VCaP (cell line): ENCODE measurements around the gene IFIT5.

Experiments used
- H3K27ac ChIP-seq: fragments of 450-650 bp; 2 replicates; pipeline ENCODE4 v1.5.1; 2017
- CTCF ChIP-seq: fragments of 450-650 bp; conservative IDR thresholded peaks from 2 replicates; pipeline ENCODE4 v1.5.1; 2017; ENCODE audit warnings: mild to moderate bottlenecking, moderate library complexity

Gene IFIT5

GRCh38 chr10:89413398-89413912 lies 913 bp upstream of the IFIT5 start:
- H3K27ac ChIP-seq, result peak overlapping the region; percentile 92
- TF ChIP-seq CTCF, result no peak

DNA sequence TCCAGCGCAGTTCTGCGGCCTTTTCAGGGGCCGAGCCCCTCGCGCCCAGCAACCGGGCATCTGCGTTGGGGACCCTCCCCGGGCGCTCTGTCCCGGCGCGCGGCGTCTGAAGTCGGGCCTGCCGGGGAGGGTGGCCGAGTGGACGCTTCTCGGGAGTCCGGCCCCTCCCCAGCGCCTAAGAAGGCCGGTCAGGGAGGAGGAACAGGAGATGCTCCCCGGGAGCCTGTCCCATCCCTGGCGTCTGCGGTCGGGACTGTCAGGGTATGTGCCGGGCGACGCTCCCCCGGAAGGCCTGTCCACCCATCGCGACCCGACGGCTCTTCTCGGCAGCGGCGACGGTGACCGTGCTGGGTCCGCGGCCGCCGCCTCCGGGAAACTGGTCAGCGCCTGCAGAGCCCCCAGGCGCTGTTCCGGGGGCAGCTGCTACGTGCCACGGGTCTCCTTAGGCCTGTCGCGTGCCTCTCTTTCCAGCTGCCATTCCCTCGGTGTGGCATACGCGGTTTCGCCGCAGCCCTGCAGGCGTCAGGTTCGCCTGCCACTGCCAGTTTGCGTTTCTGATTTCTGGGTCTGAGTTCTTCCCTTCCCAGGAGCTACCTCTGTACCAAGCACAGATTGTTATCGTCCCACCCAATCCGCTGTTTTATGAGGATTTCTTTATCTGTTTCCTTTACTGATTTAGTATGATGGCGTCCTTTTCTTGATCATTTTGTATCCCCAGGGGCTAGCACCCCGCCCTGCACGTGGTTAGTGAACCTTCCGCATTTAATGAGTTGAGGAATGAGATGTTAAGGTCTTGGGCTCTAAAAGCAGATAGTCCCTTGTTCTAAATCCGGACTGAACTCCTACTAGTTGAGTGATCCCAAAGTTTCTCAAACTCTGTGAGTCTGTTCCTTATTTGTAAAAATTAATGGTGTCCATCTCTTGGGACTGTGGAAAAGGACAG lies 782 bp downstream of the IFIT5 start:
- H3K27ac ChIP-seq, result peak overlapping the region; percentile 92
- TF ChIP-seq CTCF, result no peak

DNA sequence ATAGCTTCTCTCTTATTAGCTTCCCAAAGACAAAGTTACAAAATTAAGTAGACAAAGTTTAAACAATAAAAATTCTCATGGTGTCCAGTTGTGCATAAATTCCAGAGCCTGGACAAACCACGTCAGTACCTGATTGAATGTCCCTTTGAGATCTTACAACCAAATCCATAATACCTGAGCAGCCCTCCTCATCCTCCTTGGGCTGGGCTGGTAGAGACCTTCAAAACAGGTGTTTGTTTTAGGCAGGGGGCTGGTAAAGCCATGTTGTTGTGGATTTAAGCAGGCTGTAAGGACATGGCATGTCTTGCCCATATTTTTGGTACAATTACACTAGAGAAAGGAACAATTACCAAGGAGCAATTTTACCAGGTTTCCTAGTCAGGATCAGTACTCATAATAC lies 2.1 kb downstream of the IFIT5 start:
- no peak overlapping the region for H3K27ac ChIP-seq
- TF ChIP-seq CTCF, result no peak

GRCh38 chr10:89419548-89419947 lies 5.2 kb downstream of the IFIT5 start:
- no peak for TF ChIP-seq CTCF
- H3K27ac ChIP-seq, result no peak overlapping the region

- no peak for TF ChIP-seq CTCF
- H3K27ac ChIP-seq, result peak overlapping the region; percentile 16; the same call in 1 of the 2 replicates
Measured at GRCh38 chr10:89421018-89421476, 6.7 kb downstream of the IFIT5 start.

- no peak for TF ChIP-seq CTCF
- H3K27ac ChIP-seq, result no peak overlapping the region
Measured at GRCh38 chr10:89425000-89425399, 10.6 kb downstream of the IFIT5 start.

- peak; percentile 87 for TF ChIP-seq CTCF
- H3K27ac ChIP-seq, result no peak overlapping the region
Measured at GRCh38 chr10:89426230-89426868, 12.0 kb downstream of the IFIT5 start.
